GM23248 (cell line): Measurements from ENCODE around the gene CCBE1. TPM values are rescaled to one million over a fixed set of nuclear protein-coding genes. Genes with fewer than 3 reads are reported as not detected.
"Not testable (repeated sequence)": the region's sequence is repeated elsewhere in the genome, so short reads cannot be mapped to it uniquely, and the experiment has no call there.

Source experiments
- DNase-seq: peaks from one replicate; pipeline ENCODE4 v3.0.0-alpha.2; 2015
- H2AFZ ChIP-seq: fragments of 200-600 bp; sonication (generic); 2 replicates; pipeline ENCODE4 v1.6.1; 2016; ENCODE audit warnings: antibody characterized with exemption
- H3F3A ChIP-seq: fragments of 200-600 bp; sonication (generic); 2 replicates; pipeline ENCODE4 v1.6.1; 2016; ENCODE audit warnings: mild to moderate bottlenecking, antibody characterized with exemption, mixed run types; ENCODE audit not compliant: insufficient read depth
- H3K27ac ChIP-seq: fragments of 200-600 bp; sonication (generic); 2 replicates; pipeline ENCODE4 v1.5.1; 2016; ENCODE audit warnings: mild to moderate bottlenecking
- H3K27me3 ChIP-seq: fragments of 200-600 bp; sonication (generic); replicated peaks from 2 replicates; pipeline ENCODE4 v1.6.1; 2016; ENCODE audit warnings: mild to moderate bottlenecking; ENCODE audit not compliant: insufficient read depth
- H3K36me3 ChIP-seq: fragments of 200-600 bp; sonication (generic); 2 replicates; pipeline ENCODE4 v1.6.1; 2016; ENCODE audit warnings: low read depth, mild to moderate bottlenecking
- H3K4me1 ChIP-seq: fragments of 200-600 bp; sonication (generic); 2 replicates; pipeline ENCODE4 v1.6.1; 2016; ENCODE audit warnings: mild to moderate bottlenecking; ENCODE audit not compliant: insufficient read depth
- H3K4me2 ChIP-seq: fragments of 200-600 bp; sonication (generic); one replicate; pipeline ENCODE4 v1.6.1; 2016; ENCODE audit warnings: mild to moderate bottlenecking; ENCODE audit not compliant: unreplicated experiment
- H3K4me3 ChIP-seq: fragments of 200-600 bp; sonication (generic); 2 replicates; pipeline ENCODE4 v1.5.1; 2016; ENCODE audit warnings: mild to moderate bottlenecking
- H3K79me2 ChIP-seq: fragments of 200-600 bp; sonication (generic); 2 replicates; pipeline ENCODE4 v1.6.1; 2016; ENCODE audit warnings: mild to moderate bottlenecking; ENCODE audit not compliant: insufficient read depth
- H3K9ac ChIP-seq: fragments of 200-600 bp; sonication (generic); 2 replicates; pipeline ENCODE4 v1.6.1; 2016; ENCODE audit warnings: mild to moderate bottlenecking
- H3K9me2 ChIP-seq: fragments of 200-600 bp; sonication (generic); 2 replicates; pipeline ENCODE4 v1.6.1; 2016; ENCODE audit warnings: mixed run types, mild to moderate bottlenecking, moderate library complexity; ENCODE audit not compliant: insufficient read depth
- H3K9me3 ChIP-seq: fragments of 200-600 bp; sonication (generic); one replicate; pipeline ENCODE4 v1.6.1; 2017; ENCODE audit warnings: low read depth
- H4K20me1 ChIP-seq: fragments of 200-600 bp; sonication (generic); 2 replicates; pipeline ENCODE4 v1.6.0; 2016; ENCODE audit not compliant: insufficient read depth
- EZH2 ChIP-seq: fragments of 200-600 bp; sonication (generic); IDR thresholded peaks from 2 replicates; pipeline ENCODE4 v1.6.1; 2018; ENCODE audit warnings: antibody characterized with exemption, mild to moderate bottlenecking; ENCODE audit not compliant: insufficient read depth, poor library complexity, severe bottlenecking
- EZH2phosphoT487 ChIP-seq: fragments of 200-600 bp; sonication (generic); IDR thresholded peaks from 2 replicates; pipeline ENCODE4 v1.6.1; 2018; ENCODE audit warnings: antibody characterized with exemption, moderate library complexity, mild to moderate bottlenecking, low read depth; ENCODE audit not compliant: insufficient read depth
- WGBS, 2 experiments: methylation state at CpG; one replicate each; pipeline ENCODE4 v1.1.6; 2015 to 2017; ENCODE audit warnings: low lambda C conversion rate in 2 of 2, low coverage in 1 of 2; ENCODE audit errors: missing lambda C conversion rate in 2 of 2; 5-methylcytosine and 5-hydroxymethylcytosine counted together
- in situ Hi-C: fragments of 300-500 bp; cut with MboI; formaldehyde crosslinking; loops from 2 replicates; pipeline ENCODE4 v1.15.0; 2020
- polyA plus RNA-seq: library from polyadenylated mRNA; unstranded; fragments of >200 nt; fragmentation: Nextera tagmentation; extraction: Ambion mirVana; gene quantifications from 2 replicates; pipeline ENCODE4 v1.2.1, GENCODE V29; 2016
- total RNA-seq: library from RNA; depleted of rRNA; stranded (reverse); fragments of >200 nt; shearing (Covaris generic); gene quantifications from 2 replicates; pipeline ENCODE4 v1.2.3, GENCODE V29; 2014

CCBE1 gene
- total and polyA plus RNA-seq, 2 experiments from 2014 or later: 16.6 to 33.6 TPM

GRCh38 chr18:59517446-59518165, 179.6 kb downstream of the CCBE1 start:
- peaks cover 16% of the 10 kb centered on the region; the same call in 1 of the 2 replicates for H3K4me1 ChIP-seq
- no peaks in the 10 kb centered on the region for H3K36me3 ChIP-seq
- WGBS, 2 experiments: 53% methylated on average over 4 of the region's 4 CpGs
- no peaks in the 10 kb centered on the region for H3K9me2 ChIP-seq
- peaks cover 9% of the 10 kb centered on the region; the same call in 1 of the 2 replicates for H3K27me3 ChIP-seq
- H2AFZ ChIP-seq: no peak overlapping the region
- H3K4me2 ChIP-seq: no peak overlapping the region
- no peak overlapping the region for H3K27ac ChIP-seq
- TF ChIP-seq EZH2phosphoT487: no peak
- no peak for TF ChIP-seq EZH2
- H4K20me1 ChIP-seq: peaks cover 3% of the 10 kb centered on the region
- peaks cover 8% of the 10 kb centered on the region; the same call in 1 of the 2 replicates for H3F3A ChIP-seq
- H3K9ac ChIP-seq: no peak overlapping the region
- no peaks in the 10 kb centered on the region for H3K9me3 ChIP-seq
- H3K4me3 ChIP-seq: no peak overlapping the region
- no peaks in the 10 kb centered on the region for H3K79me2 ChIP-seq
- peak; percentile 40 for DNase-seq
- in situ Hi-C loops: no loop called here

- Histone ChIP-seq H3K4me3 (no peak overlapping the region), H4K20me1 (peaks cover 3% of the 10 kb centered on the region), H3F3A (peaks cover 8% of the 10 kb centered on the region; the same call in 1 of the 2 replicates), H3K36me3 (no peaks in the 10 kb centered on the region), H3K79me2 (no peaks in the 10 kb centered on the region), H3K9me2 (no peaks in the 10 kb centered on the region), H3K9ac (no peak overlapping the region), H3K4me1 (peaks cover 16% of the 10 kb centered on the region; the same call in 1 of the 2 replicates), H2AFZ (no peak overlapping the region), H3K4me2 (peak overlapping the region; percentile 5), H3K27ac (no peak overlapping the region), H3K9me3 (no peaks in the 10 kb centered on the region), H3K27me3 (peaks cover 9% of the 10 kb centered on the region; the same call in 1 of the 2 replicates)
- DNase-seq: peak; percentile 70
- WGBS, 2 experiments: 26 to 28% methylated on average over 6 of the region's 6 CpGs
- TF ChIP-seq EZH2: no peak
- no peak for TF ChIP-seq EZH2phosphoT487
- in situ Hi-C loops: no loop called here
Measured at GRCh38 chr18:59516356-59517155, 180.7 kb downstream of the CCBE1 start.

GRCh38 chr18:59515956-59516355, 181.3 kb downstream of the CCBE1 start:
- H3K27me3 ChIP-seq, H4K20me1 ChIP-seq, H2AFZ ChIP-seq, in situ Hi-C loops, DNase-seq, H3K79me2 ChIP-seq, H3K9me3 ChIP-seq, H3F3A ChIP-seq, H3K9me2 ChIP-seq, H3K4me3 ChIP-seq, H3K36me3 ChIP-seq, H3K27ac ChIP-seq, H3K9ac ChIP-seq: not testable (repeated sequence)
- Histone ChIP-seq H3K4me2 (peak overlapping the region; percentile 5), H3K4me1 (peaks cover 16% of the 10 kb centered on the region; the same call in 1 of the 2 replicates)
- WGBS, 2 experiments: 74 to 81% methylated on average over 6 of the region's 6 CpGs

GRCh38 chr18:59515147-59515546, 182.1 kb downstream of the CCBE1 start:
- no peaks in the 10 kb centered on the region for H3K79me2 ChIP-seq
- no peaks in the 10 kb centered on the region for H3K9me2 ChIP-seq
- in situ Hi-C loops: no loop called here
- no peak overlapping the region for H3K4me2 ChIP-seq
- peaks cover 9% of the 10 kb centered on the region; the same call in 1 of the 2 replicates for H3K27me3 ChIP-seq
- H3K4me1 ChIP-seq: peaks cover 16% of the 10 kb centered on the region; the same call in 1 of the 2 replicates
- TF ChIP-seq EZH2 (no peak), EZH2phosphoT487 (no peak)
- H3K36me3 ChIP-seq: no peaks in the 10 kb centered on the region
- H3K9me3 ChIP-seq: no peaks in the 10 kb centered on the region
- H2AFZ ChIP-seq: no peak overlapping the region
- no peak overlapping the region for H3K4me3 ChIP-seq
- no peaks in the 10 kb centered on the region; the same call in 1 of the 2 replicates for H4K20me1 ChIP-seq
- no peak overlapping the region for H3K9ac ChIP-seq
- no peak for DNase-seq
- WGBS, 2 experiments: 98 to 99% methylated on average over 5 of the region's 5 CpGs
- no peak overlapping the region for H3K27ac ChIP-seq
- peaks cover 8% of the 10 kb centered on the region; the same call in 1 of the 2 replicates for H3F3A ChIP-seq
